ENCODE results near the gene PRR7.

GRCh38 chr5:177475563-177476427 lies 29.2 kb downstream of the PRR7 start:
- no peak for TF ChIP-seq CTCF (IDR thresholded peaks at IDR 0.05)
- no peak for TF ChIP-seq POLR2A (IDR thresholded peaks at IDR 0.05)

Measured in thyroid gland (tissue), 4 donors.